ENCODE measurements around the gene VWA8.
"Not testable (repeated sequence)": the region's sequence is repeated elsewhere in the genome, so short reads cannot be mapped to it uniquely, and the experiment has no call there.

VWA8 gene

GRCh38 chr13:41847216-41847615, 113.7 kb downstream of the VWA8 start:
- no peak for DNase-seq

- DNase-seq: no peak
Observed at GRCh38 chr13:41842036-41842620, 118.8 kb downstream of the VWA8 start.

- DNase-seq: no peak
Observed at GRCh38 chr13:41837629-41838028, 123.3 kb downstream of the VWA8 start.

- no peak for DNase-seq
Observed at GRCh38 chr13:41835871-41836270, 125.0 kb downstream of the VWA8 start.

GRCh38 chr13:41834697-41835096, 126.2 kb downstream of the VWA8 start:
- not testable (repeated sequence) for DNase-seq

GRCh38 chr13:41833831-41834230, 127.1 kb downstream of the VWA8 start:
- no peak for DNase-seq

GRCh38 chr13:41833201-41833600, 127.7 kb downstream of the VWA8 start:
- DNase-seq: no peak

- DNase-seq: no peak
Observed at GRCh38 chr13:41827507-41828213, 133.2 kb downstream of the VWA8 start.

GRCh38 chr13:41825691-41826090, 135.2 kb downstream of the VWA8 start:
- no peak for DNase-seq

GRCh38 chr13:41823476-41823875, 137.4 kb downstream of the VWA8 start:
- DNase-seq: no peak

GRCh38 chr13:41822560-41822959, 138.3 kb downstream of the VWA8 start:
- DNase-seq: no peak

GRCh38 chr13:41821238-41821594, 139.7 kb downstream of the VWA8 start:
- DNase-seq: no peak

- no peak for DNase-seq
Observed at GRCh38 chr13:41820581-41821237, 140.2 kb downstream of the VWA8 start.

GRCh38 chr13:41816057-41816456, 144.9 kb downstream of the VWA8 start:
- no peak for DNase-seq

GRCh38 chr13:41813426-41813825, 147.5 kb downstream of the VWA8 start:
- no peak for DNase-seq

GRCh38 chr13:41812851-41813250, 148.1 kb downstream of the VWA8 start:
- no peak for DNase-seq

GRCh38 chr13:41812237-41812636, 148.7 kb downstream of the VWA8 start:
- DNase-seq: no peak

GRCh38 chr13:41811588-41812021, 149.3 kb downstream of the VWA8 start:
- no peak for DNase-seq

GRCh38 chr13:41809962-41810361, 150.9 kb downstream of the VWA8 start:
- no peak for DNase-seq

- DNase-seq: not testable (repeated sequence)
Observed at GRCh38 chr13:41803445-41803735, 157.5 kb downstream of the VWA8 start.

- no peak for DNase-seq
Observed at GRCh38 chr13:41802684-41803444, 158.0 kb downstream of the VWA8 start.

GRCh38 chr13:41802043-41802683, 158.7 kb downstream of the VWA8 start:
- DNase-seq: no peak

- no peak for DNase-seq
Observed at GRCh38 chr13:41791056-41791455, 169.9 kb downstream of the VWA8 start.
